Vagina (tissue), 2 donors: ENCODE data around the gene GEMIN8. TPM values are rescaled to one million over a fixed set of nuclear protein-coding genes. Genes with fewer than 3 reads are reported as not detected.

ENCODE experiments used
- DNase-seq, 2 donors: peaks; one replicate each; pipeline ENCODE4 v3.0.0-alpha.2; 2017; ENCODE audit errors: extremely low spot score in 2 of 2
- H3K27ac ChIP-seq: fragments of 200-600 bp; sonication (generic); one replicate; pipeline ENCODE4 v1.5.1; 2019
- H3K27me3 ChIP-seq: fragments of 200-600 bp; sonication (generic); one replicate; pipeline ENCODE4 v1.5.1; 2019
- H3K36me3 ChIP-seq, 2 donors: fragments of 200-600 bp; sonication (generic); one replicate each; pipeline ENCODE4 v1.5.1; 2017 to 2019
- H3K4me1 ChIP-seq: fragments of 200-600 bp; sonication (generic); one replicate; pipeline ENCODE4 v1.5.1; 2019
- H3K4me3 ChIP-seq, 2 donors: fragments of 200-600 bp; sonication (generic); 1 replicate in 1 of 2; 2 replicates in 1 of 2; pipeline ENCODE4 v1.5.1; 2016 to 2019
- H3K9me3 ChIP-seq: fragments of 200-600 bp; sonication (generic); one replicate; pipeline ENCODE4 v1.5.1; 2019
- POLR2A ChIP-seq, 2 donors: fragments of 450-650 bp; IDR thresholded peaks; one replicate each; pipeline ENCODE4 v1.6.1; 2017; ENCODE audit warnings: antibody characterized with exemption in 2 of 2, mild to moderate bottlenecking in 2 of 2, moderate library complexity in 2 of 2
- POLR2AphosphoS5 ChIP-seq, 2 donors: sonication (generic); formaldehyde crosslinking; IDR thresholded peaks; one replicate each; pipeline ENCODE4 v1.9.0; 2017; ENCODE audit warnings: antibody characterized with exemption in 2 of 2, mild to moderate bottlenecking in 2 of 2, low read depth in 1 of 2; ENCODE audit not compliant: insufficient read depth in 1 of 2
- intact Hi-C: fragments of 100-400 bp; cut with DNase I; formaldehyde crosslinking; loops from one replicate; pipeline ENCODE4 v1.15.1; 2023
- total RNA-seq: library from RNA; depleted of rRNA; stranded (reverse); fragments of >200 nt; gene quantifications from one replicate; pipeline ENCODE4 v1.2.3, GENCODE V29; 2016
- TF ChIP-seq, protein P1 (sequence below), 3 experiments: fragments of 450-650 bp in 2 of 3; fragments of 200-600 bp in 1 of 3; sonication (generic) in 1 of 3; IDR thresholded peaks; one replicate each; pipeline ENCODE4 v1.5.1; 2017 to 2019; ENCODE audit warnings: antibody characterized with exemption in 3 of 3, mild to moderate bottlenecking in 2 of 3, moderate library complexity in 2 of 3

GEMIN8 gene
- total RNA-seq, 1 donor from 2014 or later, result 16.5 TPM

DNA sequence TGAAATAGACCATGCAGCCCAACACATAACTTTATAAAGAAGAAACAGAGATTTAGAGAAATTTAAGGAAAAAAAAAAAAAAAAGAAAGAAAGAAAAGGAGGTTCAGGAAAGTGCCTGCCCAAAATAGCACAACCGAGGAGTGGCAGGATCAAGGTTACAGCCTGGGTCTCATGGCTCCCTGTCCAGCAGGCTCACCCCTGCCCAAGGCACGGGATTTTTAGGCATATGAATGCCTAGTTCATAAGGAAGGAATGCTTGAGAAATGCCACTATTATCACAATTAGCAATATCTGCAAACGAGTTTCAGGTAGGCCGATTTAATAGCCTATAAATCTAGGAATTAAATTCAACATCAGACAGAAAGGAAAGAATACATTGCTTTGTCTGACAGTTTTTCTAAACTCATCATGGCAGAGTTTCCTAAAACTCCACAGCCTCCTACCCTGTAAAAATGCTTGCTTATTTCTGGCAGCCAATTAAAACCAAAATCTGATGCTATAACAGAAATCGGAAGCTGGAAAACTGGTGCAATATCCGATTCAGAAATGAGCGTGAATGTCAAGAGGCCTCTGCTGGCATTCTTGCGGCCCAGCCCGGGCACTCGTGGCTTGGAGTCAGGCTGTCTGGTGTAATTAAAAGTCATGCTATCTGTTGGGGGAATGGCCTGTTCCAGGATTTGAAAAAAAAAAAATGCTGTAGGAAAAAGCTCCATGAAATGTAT lies 63.5 kb downstream of the GEMIN8 start:
- no peak for DNase-seq
- TF ChIP-seq, protein P1, sequence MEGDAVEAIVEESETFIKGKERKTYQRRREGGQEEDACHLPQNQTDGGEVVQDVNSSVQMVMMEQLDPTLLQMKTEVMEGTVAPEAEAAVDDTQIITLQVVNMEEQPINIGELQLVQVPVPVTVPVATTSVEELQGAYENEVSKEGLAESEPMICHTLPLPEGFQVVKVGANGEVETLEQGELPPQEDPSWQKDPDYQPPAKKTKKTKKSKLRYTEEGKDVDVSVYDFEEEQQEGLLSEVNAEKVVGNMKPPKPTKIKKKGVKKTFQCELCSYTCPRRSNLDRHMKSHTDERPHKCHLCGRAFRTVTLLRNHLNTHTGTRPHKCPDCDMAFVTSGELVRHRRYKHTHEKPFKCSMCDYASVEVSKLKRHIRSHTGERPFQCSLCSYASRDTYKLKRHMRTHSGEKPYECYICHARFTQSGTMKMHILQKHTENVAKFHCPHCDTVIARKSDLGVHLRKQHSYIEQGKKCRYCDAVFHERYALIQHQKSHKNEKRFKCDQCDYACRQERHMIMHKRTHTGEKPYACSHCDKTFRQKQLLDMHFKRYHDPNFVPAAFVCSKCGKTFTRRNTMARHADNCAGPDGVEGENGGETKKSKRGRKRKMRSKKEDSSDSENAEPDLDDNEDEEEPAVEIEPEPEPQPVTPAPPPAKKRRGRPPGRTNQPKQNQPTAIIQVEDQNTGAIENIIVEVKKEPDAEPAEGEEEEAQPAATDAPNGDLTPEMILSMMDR (IDR thresholded peaks at IDR 0.05), result no peak
- TF ChIP-seq POLR2A (IDR thresholded peaks at IDR 0.05), result no peak
- TF ChIP-seq POLR2AphosphoS5 (IDR thresholded peaks at IDR 0.05; ENCODE audit: insufficient read depth in 1 of 2, low read depth in 1 of 2), result no peak
- H3K9me3 ChIP-seq, result no peaks in the 10 kb centered on the region
- no peaks in the 10 kb centered on the region for H3K4me1 ChIP-seq
- intact Hi-C loops, result no loop called here
- no peaks in the 10 kb centered on the region for H3K36me3 ChIP-seq
- no peak overlapping the region for H3K27ac ChIP-seq
- no peaks in the 10 kb centered on the region for H3K27me3 ChIP-seq
- no peak overlapping the region for H3K4me3 ChIP-seq

DNA sequence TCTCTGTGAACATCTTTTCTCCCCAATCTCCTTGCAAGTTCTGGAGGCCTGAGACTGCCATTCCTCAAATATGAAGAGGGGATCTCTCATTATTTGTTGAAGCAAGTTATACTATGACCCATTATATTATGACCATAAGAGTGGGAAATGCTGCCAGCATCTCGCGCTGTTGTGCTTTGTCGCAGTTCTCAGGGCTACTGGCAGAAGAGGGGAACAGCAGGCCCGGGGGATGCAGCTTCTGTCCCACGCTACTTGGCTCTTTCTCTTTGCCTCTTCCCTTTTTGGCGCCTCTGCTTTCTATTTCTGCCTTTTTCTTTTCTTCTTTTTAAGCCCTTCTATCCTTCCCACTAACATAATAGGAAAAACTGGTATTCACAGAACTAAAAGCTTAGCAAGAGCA lies 64.2 kb downstream of the GEMIN8 start:
- Histone ChIP-seq H3K36me3 (no peaks in the 10 kb centered on the region), H3K27ac (no peak overlapping the region), H3K9me3 (no peaks in the 10 kb centered on the region), H3K4me1 (no peaks in the 10 kb centered on the region), H3K4me3 (no peak overlapping the region), H3K27me3 (no peaks in the 10 kb centered on the region)
- no peak for TF ChIP-seq POLR2A (IDR thresholded peaks at IDR 0.05)
- TF ChIP-seq POLR2AphosphoS5 (IDR thresholded peaks at IDR 0.05; ENCODE audit: insufficient read depth in 1 of 2, low read depth in 1 of 2), result no peak
- TF ChIP-seq, protein P1 (IDR thresholded peaks at IDR 0.05), result no peak
- intact Hi-C loops, result no loop called here
- no peak for DNase-seq

- no peaks in the 10 kb centered on the region for H3K9me3 ChIP-seq
- intact Hi-C loops, result no loop called here
- no peaks in the 10 kb centered on the region for H3K36me3 ChIP-seq
- no peak for DNase-seq
- TF ChIP-seq, protein P1 (IDR thresholded peaks at IDR 0.05), result no peak
- no peak for TF ChIP-seq POLR2A (IDR thresholded peaks at IDR 0.05)
- H3K27me3 ChIP-seq, result no peaks in the 10 kb centered on the region
- H3K27ac ChIP-seq, result no peak overlapping the region
- H3K4me3 ChIP-seq, result no peak overlapping the region
- no peaks in the 10 kb centered on the region for H3K4me1 ChIP-seq
Observed at GRCh38 chrX:13956998-13957397, 72.7 kb downstream of the GEMIN8 start.

Other genes starting within 250 kb of the GEMIN8 start
- gene GPM6B, start 212.8 kb downstream of the GEMIN8 start, total RNA-seq, result 15.7 TPM